GM18909 (cell line): ENCODE measurements around the gene MCIDAS.

Experiments used
- ATAC-seq: cut with Tn5 transposase; IDR thresholded peaks from one replicate; pipeline ENCODE4 v1.9.1; 2021; ENCODE audit warnings: mild to moderate bottlenecking; ENCODE audit not compliant: unreplicated experiment, poor library complexity

MCIDAS gene

DNA sequence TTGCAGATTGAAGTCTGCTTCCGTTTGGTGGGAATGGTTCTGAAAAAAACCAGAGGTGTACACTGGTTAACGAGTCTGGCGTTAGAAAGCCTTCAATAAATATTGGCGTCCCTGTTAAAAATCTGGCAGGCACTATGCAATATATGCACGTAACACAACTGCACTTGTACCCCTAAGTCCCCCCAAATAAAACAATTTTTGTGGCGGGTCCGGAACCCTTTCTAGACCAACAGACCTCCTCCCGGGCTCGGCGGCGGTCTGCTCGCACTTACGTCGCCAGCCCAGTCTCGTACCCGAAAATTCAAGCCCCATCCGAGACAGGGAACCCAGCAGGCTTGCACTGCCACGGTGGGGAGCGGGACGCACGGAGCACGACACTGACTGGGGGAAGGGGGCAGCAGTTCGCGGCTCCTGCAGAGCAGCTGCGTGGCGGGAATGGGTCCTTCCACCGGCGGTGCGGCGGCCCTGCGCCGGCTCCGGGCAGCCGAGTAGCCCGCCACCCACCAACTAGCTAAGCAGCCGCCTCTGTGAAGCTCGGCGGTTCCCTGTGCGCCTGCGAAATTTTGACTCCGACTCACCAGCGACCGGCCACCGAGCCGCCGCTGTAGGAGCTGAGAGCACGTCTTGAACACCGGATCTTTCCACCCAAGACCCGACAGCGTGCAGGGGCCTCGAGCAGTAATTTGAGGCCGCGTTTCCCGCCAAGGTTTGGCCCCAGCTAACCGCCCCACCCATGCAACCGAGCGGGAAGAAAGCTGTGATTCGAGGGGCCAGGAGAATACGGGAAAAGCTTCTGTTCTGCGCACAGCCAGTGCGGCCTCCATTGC is 3.9 kb downstream of the MCIDAS start:
- ATAC-seq, result no peak

DNA sequence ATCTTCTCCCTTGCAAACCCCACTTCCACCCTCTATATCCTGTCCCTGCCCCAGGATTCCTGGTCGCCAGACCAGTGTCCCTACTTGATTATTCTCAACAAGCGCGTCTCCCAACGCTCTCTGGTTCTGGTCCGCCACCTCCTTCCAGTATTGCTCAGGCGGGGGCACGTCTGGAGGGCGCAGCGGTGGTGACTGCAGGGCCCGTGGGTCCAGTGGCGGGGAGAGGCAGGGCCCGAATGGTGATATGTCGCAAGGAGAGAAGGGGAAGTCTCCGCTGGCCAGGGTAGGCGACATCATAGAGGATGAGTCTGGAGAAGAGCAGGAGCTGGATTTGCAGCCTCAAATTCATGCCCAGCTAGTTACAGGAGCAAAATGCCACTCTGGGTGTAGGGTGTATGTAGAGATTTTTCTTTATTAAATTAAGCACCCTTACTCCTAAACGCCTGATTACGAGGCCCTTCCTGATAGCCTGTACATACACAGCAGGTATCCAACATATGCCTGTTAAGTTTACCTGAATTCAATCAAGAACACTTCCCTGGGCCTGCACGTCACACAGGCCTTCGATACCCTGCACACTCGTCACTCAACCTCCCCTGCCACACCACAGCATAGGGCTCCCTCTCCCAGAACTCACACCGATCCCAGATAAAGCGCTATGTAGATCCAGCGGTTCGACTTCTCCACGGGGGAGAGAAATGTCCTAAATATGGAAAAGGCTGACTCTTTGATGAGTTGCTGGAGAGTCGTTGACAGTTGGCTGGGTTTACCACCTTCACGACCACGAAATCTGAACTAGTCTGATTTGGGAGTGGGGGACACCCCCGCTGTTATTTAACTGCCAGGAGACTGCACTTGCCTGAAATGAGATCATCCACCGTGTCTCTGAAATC is 4.8 kb downstream of the MCIDAS start:
- no peak for ATAC-seq

DNA sequence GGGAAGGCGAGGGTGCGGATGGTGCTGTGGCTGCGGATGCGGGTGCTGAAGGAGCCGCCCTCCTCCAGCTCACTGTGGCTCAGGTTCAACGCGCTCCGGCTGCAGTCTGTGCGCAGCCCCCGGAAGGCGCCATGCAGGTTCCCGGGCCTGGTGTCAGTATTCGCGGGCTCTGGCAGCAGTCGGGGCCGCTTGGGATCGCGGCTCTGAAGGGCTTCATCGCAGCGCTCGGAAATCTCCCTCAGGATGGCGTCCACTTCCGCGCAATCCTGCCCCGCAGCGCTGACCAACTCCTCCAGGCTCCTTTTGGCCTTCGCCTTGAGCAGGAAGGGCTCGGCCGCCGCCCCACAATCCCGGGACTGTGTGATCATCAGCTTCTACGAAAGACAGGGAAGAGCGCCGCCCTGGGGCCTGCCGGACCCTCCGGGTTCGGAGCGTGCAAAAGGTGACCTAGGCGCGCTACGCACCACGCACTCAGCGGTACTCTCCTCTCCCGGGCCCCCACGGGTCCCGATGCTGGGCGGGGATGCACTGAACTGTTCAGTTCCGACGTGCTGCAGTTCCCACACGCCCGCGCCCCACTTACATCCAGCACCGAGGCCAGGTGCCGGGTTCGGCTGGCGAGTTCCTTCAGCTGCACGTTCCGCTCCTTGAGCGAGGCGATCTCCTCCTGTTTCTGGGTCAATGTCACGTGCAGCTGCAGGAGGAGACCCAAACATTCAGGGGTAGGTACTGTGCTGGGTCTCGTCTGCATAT is 6.5 kb downstream of the MCIDAS start:
- no peak for ATAC-seq

DNA sequence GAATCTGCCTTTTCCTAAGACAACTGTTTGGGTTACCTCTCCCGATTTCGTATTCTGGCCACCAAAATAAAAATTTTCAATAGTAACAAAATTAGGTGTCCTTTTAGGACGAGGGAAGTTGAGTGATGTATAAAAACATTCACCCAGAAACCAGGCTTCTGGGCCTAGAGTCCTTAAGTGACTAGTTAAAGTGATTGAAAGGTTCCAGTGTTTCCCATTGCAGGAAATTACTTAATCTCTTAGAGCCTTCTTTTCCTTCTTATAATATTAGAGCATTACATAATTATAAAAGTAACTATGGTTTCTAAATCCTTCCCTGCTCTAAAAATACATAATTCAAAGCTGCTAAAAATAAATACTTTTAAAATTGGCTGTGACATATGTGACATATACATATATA is 7.3 kb downstream of the MCIDAS start:
- ATAC-seq, result no peak

DNA sequence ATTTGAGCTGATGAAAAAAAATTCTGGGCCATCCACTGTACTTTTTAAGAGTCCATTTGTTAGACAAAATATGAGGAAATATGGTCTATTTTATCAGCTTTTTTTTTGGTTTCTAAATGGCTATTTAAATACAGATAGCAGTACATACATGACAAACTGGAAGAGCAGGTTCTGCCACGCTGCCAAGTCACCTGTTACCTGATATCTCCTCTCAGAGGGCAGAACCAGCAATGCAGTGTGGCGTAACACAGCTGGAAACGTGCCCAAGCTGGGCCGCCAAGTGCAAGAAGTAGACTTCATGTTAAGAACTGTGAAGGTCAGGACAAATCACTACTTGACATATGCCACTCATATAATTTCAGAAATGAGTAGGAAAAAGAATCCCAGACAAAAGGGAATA is 8.1 kb downstream of the MCIDAS start:
- ATAC-seq, result no peak

DNA sequence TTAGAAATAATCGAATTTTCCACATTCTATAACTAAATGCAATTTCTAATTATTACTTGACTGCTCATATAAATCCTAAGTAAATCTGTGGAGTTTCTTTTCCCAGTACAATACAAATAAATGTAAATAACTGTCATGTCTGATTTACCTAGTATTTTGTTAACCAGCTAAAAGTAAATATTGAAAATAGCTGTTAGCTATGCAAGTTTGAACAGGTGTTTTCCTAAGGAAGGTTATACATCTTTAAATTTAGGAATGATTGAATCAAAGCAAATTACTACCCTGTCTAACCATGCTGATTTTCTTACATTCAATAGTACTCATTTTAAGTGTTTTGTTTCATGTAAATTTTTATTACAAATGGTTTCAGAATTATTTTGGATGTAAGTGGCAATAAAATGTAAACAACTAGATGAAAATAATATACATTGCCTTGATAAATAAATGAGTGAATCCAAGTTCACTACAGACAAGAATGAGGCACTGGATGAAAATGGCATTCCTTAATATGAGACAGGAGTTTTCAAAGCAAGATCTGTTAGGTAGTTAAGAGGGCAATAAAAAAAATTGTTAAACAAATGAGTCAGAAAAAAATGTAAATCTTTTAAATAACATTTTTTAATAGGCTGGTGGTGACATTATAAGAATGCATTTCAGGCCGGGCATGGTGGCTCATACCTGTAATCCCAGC is 15.8 kb downstream of the MCIDAS start:
- ATAC-seq, result no peak

DNA sequence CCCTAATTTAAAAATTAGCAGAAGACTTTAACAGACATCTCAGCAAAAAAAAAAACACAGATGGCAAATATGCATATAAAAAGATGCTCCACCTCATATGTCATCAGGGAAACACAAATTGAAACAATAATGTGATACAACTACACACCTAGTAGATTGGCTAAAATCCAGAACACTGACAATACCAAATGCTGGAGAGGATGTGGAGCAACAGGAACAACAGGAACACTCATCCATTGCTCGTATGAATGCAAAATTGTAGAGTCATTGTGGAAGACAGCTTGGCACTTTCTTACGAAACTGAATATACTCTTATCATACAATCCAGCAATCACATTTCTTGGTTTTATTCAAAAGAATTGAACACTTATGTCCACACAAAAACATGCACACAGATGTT is 22.1 kb downstream of the MCIDAS start:
- ATAC-seq, result no peak

DNA sequence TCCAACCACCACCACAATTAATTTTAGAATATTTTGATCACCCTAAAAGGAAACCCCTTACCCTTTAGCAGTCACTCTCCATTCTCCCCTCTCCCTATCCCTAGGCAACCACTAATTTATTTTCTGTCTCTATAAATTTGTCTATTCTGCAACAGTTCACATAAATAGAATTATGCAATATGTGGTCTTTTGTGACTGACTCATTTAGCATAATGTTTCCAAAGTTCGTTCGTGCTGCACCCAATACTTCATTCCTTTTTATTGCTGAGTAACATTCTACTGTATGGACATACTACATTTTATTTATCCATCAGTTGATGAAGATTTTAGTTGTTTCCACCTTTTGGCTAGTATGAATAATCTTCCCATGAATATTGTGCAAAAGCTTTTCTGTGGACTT is 36.0 kb downstream of the MCIDAS start:
- no peak for ATAC-seq

DNA sequence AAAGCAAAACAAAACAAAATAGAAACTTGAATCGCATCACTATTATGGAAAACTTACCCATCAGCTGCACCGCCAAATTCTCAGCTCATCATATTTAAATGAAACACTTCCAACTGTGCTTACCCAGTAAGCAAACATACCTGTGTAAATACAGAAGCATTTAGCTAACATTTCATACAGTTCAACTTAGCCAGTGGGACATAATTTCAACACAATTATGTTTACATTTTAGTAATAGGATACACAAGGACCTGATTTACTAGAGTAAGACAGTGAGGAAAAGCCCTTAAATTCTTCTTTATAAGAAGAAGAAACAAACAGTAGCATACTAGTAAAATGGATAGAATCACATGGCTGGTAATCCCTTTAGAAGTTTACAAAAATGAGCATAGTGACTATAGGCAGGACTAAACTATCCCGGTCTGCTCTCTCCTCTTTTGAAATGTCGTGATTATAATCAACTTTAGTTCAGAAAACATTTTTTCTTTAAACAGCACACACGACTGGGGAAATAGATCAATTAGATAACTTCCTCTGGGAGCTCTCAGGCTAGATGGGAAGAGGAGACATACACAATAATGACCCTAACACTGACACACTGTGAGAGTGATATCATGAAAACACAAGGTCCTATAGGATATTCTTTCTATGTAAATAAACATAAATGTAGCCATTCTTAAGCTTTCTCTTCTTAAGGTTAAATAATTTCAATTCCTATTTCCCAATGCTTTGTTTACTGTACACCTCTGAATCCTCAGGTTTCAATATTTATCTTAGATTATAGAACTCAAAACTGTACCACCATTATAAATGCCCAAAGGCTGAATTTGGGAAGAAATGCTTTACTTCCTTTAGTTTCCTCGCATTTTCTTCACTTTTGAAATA is 38.2 kb downstream of the MCIDAS start:
- ATAC-seq, result no peak

DNA sequence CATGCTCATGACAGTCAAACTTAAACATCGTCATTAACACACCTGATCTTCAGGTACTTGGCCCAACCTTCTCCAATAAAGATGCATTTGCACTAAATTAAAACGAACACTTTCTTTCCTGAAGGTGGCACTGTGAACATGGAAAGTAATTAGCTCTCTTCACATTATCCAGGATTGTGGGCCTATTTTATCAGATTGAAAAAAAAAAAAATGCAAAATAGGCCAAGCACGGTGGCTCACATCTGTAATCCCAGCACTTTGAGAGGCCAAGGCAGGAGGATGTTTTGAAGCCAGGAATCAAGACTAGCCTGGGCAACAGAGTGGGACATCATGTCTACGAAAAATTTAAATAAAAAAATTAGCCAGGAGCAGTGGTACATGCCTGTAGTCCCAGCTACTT is 39.7 kb downstream of the MCIDAS start:
- ATAC-seq, result no peak

DNA sequence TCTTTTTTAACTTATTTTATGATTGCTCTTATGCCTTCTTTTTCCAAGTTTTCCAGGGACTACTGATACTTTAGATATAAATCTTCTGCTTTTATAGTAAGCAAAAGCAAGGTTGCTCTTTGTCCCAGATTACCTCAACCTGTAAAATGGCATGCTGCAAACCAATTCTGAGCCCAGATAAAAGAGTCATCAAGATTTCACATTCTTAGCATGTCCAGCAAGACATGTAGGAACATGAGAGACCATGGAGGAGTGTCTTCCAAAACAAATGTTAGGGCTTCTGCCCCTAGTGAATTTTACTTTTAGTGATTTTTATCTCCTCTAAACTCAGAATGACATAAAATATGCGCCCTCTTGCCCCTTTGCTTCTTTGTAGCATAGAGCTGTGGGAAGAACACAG is 47.1 kb downstream of the MCIDAS start:
- no peak for ATAC-seq

DNA sequence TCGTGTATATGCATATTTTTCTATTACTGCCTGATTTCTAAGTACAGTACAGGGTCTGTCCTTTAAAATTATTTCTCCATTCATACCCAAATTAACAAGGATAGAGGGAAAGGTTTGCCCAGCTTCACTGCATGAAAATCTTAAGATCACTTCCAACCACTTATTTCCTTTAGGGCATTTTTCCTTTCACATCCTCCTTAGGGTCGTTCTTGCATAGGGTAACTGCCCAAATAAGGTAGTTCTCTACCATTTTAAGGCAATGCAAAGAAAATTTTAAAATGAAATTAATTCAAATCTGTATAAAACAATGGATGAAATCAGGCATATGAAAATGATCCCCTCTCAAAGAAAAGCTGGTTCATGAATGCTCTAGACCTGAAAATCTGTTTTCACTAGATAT is 50.0 kb downstream of the MCIDAS start:
- ATAC-seq, result no peak

DNA sequence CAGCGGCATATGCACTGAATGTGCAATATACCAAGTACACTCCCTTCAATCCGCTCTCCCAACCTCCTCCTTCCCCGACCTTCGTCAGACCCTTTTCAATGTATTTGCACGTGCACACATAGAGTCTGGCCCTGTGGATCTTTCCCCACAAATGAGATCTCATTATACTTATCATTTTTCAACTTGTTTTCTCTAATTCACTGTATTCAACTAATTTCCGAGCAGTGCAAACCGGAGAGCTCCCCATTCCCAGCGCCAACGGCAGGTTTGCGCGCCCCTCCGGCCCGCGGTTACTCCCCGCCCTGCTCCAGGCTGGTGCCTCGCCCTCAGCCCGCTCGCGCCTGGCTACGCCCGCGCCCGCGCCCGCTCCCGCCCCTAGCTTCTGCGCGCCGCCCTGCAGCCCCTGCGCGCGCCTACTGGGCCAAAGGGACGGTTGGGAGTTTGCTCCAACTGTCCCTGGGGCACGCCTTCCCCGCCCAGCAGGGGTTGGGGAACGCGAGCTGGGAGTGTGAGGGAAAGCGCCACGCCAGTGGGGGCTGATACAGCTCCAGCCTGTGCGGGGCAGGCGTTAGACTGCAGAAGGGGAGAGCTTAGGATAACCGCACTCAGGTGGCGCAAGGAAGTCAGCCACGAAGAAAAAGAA is 50.8 kb downstream of the MCIDAS start:
- ATAC-seq, result no peak

DNA sequence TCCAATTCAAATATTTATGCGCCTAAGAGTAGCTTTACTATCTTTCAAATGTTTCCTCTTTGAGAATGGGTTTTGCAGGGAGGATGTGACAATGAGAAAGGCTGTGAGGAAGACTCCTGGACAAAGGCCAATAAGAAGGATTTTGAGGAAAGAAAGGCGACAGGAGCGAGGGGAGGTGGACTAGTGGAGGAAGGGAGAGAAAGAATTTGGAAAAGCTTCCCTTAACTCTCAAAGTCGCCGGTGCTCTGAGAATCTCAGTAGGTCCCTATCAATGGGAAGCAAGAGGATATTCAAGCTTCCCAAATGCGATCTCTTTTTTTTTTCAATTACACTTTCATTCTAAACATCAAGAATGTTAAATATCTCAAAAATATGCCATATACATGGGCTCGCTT is 51.3 kb downstream of the MCIDAS start:
- ATAC-seq, result no peak

DNA sequence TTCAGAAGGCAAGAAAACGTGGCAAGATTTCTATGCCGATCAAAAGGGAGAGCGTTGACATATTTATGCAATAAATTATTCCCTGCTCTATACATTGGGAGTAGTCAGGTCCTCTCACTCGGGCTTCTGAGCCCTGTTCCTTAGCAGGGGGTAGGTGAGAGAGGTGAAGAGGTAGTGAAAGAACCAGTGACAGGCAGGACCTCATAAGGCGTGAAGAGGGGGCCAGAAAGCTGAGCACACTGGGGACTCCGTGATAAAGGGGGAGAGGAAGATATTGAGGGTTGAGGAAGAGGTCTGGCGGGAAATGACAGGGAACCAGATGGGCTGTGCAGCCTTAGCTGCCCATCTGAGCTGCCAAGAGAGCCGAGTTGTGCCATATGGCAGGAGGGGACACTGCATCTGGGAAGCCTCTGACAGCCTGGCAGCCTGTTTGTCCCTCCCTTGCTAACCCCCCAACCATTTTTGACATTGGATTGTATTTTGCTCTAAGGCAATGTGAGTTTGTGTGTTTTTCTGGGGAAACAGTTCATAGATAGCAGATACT is 53.4 kb downstream of the MCIDAS start:
- ATAC-seq, result peak; percentile 15

DNA sequence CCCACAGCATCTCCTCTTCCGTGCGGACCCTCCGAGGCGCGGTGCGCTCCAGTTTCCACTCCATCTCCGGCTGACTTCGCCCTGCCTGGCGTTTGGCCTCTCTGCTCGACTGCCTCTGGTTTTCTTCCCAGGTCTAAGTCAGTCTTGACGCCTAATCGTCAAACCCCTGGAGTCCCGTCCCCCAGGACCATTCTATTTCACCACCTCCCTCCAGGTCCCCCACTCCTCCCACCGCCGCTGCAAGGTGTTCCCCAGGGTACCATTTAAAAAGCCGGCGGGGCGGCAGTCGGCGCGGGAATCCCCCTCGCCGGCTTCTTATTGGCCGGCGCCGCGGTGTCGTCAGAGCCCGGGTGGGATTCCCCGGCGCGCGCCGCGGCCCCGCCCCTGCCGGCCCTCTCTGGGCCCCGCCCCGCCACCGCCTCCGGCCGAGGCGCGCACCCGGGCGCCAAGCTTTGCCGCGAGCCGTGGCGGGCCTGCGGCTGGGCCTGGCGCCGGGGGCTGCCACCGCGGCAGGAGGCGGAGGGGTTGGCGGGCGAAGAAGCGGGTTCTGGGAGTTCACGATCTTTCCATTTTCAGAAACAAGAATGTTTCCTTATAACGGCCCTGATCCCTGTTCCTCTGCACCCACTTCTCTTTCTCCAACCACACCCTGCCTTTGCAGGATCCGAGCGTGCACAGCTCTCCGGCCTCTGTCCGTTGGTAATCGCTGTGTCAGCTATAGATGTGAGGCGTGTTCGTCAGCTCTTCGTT is 54.0 kb downstream of the MCIDAS start, which contains the start of gene CDC20B:
Gene CDC20B, minus strand, starts transcription at position 241 of the 750 bp plus-strand sequence. Its CDS starts 177 bp downstream, at position 64.
- ATAC-seq, result peak; percentile 93

DNA sequence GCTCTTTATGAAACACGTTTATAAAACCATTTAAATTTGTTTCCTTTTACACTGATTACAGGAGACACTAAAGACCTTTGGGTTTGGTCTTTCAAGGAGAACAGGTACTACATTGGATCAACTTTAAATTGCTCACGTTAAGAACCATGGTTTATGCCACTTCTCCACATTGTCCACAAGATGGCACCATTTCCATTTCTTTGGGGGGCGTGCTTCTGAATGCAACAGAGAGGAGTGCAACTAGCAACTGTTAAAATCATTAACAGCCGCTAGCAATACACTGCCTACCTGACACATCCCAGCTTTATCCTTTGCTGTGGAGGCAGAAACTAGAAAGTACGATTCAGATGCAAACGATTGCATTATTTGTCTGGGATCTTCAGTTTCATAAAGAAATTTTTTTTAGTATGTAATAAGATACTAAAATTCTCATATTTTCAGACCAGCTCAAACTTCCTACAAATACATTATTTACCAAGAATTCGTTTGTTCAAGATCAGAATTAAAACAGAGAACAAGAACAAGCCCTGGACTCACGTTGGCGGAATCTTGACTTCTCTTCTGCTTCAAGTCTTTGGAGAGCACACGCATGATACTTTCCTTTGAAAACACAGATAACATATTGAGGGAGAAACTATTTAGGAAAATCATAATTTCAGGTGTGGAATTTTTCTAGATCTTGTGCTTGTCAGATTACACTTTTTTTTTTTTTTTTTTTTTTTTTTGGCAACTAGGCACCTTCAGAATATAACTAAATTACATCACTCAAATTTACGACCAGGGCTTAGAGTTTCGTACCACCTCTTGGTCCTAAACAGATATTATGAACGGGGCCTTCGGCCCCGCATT is 54.8 kb downstream of the MCIDAS start:
- peak; percentile 71 for ATAC-seq
